Astrocyte of the hippocampus (primary cell): ENCODE results near the gene PSORS1C1.

Experiments used
- DNase-seq: peaks from one replicate; pipeline ENCODE4 v3.0.0; 2011; ENCODE audit warnings: low read depth, low spot score

PSORS1C1 gene

DNA sequence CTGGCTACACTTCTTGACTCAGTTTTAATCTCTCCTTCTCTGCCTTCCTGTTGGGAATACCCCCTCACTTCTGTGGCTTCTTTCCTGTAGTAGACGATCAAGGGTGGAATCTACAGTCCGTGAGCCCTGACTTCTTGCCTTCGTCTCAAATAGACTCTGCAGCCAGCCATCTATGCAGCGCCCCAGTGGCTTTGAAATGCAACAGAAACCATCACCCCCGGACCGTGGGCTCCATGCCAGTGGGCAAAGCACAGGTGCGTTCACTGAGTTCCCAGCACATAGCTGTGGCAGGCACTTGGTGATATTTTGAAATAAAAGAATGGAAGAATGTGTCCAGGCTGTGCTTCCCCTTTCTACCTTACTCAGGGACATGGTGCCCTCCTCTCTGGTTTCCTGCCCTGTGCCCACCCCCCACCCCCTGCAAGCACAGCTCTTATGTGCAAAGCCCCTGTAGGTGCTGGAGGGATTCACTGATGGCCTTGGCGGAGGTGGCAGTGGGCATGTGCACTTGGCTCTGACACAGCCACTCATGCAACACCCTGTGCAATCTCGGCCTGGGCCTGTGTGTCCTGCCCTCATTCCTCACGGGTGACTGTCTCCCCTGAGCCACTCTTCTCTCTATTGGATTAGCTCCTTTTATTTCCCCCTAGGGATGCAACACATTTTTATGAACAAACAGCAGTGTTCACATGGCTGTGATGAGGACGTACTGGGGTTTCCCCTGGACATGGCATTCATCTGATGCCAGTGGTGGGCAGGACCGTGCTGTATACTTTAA lies 11.2 kb downstream of the PSORS1C1 start:
- peak; percentile 38 for DNase-seq

GRCh38 chr6:31126396-31127175 lies 12.0 kb downstream of the PSORS1C1 start:
- DNase-seq: no peak

DNA sequence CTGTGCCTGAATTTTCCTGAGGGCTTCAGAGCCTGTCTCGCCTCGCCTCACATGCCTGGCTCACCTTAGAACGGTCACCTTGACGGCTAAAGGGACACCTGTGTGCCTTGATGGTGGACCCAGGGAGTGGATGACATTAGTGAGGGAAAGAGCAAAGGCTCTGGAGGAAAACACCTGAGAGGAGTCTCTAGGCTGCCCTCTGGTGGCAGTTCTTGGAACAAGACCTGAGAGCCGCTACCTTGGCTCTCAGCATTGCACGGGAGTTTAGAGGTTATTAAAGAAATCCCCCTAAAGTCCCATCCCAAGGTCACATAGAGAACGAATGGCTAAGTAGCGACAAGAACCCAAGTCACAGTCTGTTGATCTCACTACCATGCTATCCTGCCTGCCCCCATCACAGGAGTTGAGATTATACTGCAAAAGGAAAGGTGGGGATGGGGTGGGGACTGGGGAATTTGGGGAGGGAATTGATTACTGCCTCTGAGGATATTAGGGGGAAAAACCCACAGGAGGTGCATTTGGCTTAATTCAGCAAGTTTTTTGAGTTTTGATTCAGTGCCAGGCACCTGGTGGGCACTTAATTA lies 13.6 kb downstream of the PSORS1C1 start:
- DNase-seq: peak; percentile 72

GRCh38 chr6:31129130-31129529 lies 14.5 kb downstream of the PSORS1C1 start:
- DNase-seq: no peak

- no peak for DNase-seq
Measured at GRCh38 chr6:31130751-31131150, 16.2 kb downstream of the PSORS1C1 start.

DNA sequence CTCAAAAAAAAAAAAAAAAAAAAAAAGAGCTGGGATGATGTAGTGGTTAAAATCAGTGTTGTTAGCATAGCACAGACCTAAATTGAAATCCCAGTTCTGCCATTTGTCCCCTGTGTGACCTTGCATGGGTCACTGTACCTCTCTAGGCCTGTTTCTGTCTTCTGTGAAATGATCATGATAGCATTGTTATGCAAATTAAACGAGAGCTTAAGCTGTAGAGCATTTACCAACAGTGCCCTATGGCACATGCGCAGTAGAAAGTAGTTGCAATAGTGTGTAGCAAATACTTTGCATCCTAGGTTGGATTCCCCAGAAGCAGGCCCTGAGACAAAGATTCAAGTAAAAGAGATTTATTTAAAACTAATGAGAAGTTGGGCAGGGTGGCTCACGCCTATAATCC lies 17.0 kb downstream of the PSORS1C1 start:
- DNase-seq: no peak

DNA sequence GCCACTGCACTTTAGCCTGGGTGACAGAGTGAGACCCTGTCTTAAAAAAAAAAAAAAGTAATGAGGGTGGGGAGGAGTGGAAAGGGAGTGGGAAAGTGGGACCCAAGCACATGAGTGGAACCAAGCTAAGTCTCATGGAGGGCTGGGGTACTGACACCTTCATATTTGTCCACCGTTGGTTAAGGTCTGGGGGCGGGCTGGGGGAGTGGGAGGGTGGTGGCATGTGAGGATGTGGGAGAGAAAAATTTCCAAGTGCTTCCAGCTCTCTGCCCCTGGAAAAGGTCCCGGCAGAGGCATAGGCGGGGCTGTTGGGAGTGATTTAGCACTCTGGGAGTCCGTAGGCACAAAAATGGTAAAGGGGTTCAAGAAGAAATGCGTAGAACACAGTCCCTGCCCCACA lies 18.2 kb downstream of the PSORS1C1 start:
- DNase-seq: no peak

DNA sequence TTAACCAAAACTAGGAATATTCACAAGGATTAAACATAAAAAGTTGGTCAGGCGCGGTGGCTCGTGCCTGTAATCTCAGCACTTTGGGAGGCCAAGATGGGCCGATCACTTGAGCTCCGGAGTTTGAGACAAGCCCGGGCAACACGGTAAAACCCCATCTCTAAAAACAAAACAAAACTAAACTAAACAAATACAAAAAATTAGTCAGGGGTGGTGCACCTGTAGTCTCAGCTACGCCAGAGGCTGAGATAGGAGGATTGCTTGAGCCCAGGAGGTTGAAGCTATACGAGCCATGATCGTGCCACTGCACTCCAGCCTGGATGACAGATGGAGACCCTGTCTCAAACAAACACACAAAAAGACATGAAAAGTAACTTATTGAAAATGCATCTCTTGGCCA lies 21.1 kb downstream of the PSORS1C1 start:
- DNase-seq: no peak

DNA sequence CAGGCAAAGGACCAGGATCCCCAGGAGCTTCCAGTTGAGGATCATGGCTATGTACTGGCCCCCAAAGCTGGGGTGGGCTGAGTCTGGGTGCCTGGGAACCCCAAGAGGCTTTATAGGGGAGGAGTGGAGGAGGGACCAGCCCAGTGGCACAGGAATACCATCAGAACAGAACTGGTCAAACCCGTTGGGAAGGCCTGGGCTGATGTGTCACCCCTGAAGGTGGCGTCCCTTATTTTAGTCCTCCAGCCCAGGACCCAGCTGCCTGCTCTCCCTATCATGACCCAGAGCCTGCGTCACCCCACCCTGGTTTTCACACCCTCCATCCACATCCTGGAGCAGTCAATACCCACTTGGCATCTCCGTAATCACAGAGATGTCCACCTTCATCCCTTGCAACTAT lies 24.4 kb downstream of the PSORS1C1 start, which contains the start of gene PSORS1C2:
Gene PSORS1C2 (minus strand): TSS at position 85 of the 400 bp plus-strand sequence. CDS start 40 bp downstream, at position 45.
- DNase-seq: no peak

DNA sequence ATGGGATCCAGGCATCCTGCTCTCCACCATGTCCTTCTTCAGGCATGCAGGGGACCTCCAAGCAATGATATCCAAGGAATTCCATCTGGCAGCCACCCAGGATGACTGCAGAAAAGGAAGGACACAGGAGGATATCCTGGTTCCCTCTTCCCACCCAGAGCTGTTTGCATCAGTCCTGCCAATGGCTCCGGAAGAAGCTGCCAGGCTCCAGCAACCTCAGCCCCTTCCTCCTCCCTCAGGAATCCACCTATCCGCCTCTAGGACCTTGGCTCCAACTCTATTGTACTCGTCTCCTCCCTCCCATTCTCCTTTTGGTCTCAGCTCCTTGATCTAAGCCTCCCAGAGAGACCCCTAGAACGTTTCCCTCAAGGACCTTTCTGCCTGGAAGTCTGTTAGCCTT lies 25.0 kb downstream of the PSORS1C1 start:
- DNase-seq: peak; percentile 42

DNA sequence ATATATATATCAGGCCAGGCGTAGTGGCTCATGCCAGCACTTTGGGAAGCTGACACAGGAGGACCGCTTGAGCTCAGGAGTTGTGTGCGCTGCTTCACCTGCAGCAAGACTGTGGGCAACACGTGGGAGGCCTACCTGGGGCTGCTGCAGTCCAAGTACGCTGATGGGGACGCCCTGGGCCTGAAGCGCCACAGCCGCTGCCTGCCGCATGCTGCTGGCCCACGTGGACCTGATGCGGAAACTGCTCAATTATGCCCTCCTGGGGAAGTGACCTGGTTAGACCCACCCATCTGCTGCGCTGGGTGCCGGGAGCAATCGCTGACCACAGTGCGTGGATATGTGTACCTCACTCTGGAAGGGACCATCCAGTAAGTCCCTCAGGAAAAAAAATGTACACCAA lies 26.0 kb downstream of the PSORS1C1 start:
- no peak for DNase-seq

DNA sequence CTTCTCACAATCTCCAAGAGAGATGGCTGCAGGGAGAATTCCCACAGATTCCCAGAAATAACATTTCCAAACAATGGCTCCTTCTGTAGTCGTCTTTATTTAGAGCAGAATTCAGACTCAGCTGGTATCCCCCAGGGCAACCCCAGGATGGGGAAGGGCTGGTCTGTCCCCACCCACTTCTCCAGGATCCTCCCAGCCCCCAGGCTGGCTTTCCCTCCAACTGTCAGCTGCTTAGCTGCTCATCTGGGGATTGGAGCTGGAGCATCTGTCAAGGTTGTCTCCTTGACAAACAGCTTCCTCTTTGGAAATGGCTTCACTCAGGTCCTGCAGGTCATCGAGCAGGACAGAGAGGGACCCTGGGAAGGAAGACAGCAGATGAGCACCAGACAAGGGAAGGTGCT lies 27.8 kb downstream of the PSORS1C1 start:
- DNase-seq: no peak

- peak; percentile 90 for DNase-seq
Measured at GRCh38 chr6:31143148-31143547, 28.5 kb downstream of the PSORS1C1 start.

- no peak for DNase-seq
Measured at GRCh38 chr6:31144296-31144969, 29.8 kb downstream of the PSORS1C1 start.

- no peak for DNase-seq
Measured at GRCh38 chr6:31144970-31145340, 30.4 kb downstream of the PSORS1C1 start.

DNA sequence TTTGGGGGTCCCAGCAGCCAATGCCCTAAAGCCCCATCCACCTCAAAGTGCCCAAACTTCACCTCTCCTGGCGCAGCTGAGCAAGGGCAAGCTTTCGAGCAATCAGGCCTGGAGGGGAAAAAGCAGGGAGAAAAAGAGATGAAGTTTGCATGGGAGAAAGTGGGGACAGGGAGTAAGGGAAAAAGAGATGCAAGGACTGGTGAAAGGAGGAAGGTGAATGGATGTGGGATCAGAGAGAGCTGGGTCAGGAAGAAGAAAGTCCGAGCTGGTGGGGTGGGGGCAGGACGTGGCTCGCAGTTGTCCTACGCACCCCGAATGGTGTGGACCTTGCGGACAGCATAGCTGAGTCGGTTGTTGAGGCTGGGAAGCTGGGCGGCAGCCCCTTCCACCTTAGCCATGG lies 30.8 kb downstream of the PSORS1C1 start:
- no peak for DNase-seq

- DNase-seq: no peak
Measured at GRCh38 chr6:31149827-31150447, 35.3 kb downstream of the PSORS1C1 start.

DNA sequence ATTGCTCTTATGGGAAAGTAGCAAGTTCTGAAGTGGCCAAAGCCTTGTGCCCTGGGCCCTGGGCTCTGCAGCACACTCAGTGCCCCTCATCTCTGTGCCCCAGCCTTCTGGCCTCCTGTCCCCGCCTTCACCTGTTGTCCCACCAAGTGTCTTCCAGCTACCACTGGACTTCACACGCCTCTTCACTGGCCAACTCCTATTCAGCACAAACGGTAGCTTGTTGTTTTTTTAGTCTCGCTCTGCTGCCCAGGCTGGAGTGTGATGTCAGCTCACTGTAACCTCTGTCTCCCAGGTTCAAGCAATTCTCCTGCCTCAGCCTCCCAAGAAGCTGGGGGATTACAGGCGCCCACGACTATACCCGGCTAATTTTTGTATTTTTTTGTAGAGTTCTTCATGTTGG lies 38.2 kb downstream of the PSORS1C1 start:
- no peak for DNase-seq

DNA sequence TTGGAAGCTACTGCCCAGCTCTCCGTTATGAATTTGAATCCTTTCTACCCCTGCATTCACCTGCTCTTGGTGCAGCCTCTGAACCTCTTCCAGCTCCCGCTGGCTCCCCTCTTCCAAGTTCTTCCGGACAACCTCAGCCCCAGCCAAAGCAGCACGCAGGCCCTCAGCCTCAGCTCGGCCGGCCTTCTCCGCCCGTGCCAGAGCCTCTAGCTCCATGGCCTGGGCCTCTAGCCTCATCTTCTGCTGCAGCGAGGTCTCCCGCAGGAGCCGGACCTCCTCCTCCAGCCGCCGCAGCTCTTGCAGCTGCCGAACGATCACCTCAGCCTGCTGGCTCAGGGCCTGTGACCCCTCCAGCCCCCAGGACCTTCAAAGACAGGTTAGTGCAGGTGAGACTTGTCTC lies 39.8 kb downstream of the PSORS1C1 start:
- DNase-seq: no peak

GRCh38 chr6:31156641-31157040 lies 42.0 kb downstream of the PSORS1C1 start:
- DNase-seq: no peak

- no peak for DNase-seq
Measured at GRCh38 chr6:31157513-31158139, 43.0 kb downstream of the PSORS1C1 start, which contains the start of gene CCHCR1. TSS of gene CCHCR1 (minus strand) at chr6:31157802. CDS start at chr6:31157600, 202 bp downstream.
